Stimulated activated CD8-positive, alpha-beta memory T cell treated with anti-CD3 and anti-CD28 coated beads, Interleukin-4, amount 100 ng/mL, for 1 hour (primary cell): Measurements from ENCODE around the gene PTF1A.
"Not testable (repeated sequence)": the region's sequence is repeated elsewhere in the genome, so short reads cannot be mapped to it uniquely, and the experiment has no call there.

ENCODE experiments used
- DNase-seq, 2 donors: peaks; one replicate each; pipeline ENCODE4 v3.0.0-alpha.2; 2020; ENCODE audit warnings: low read depth in 2 of 2, low spot score in 1 of 2

Gene PTF1A

DNA sequence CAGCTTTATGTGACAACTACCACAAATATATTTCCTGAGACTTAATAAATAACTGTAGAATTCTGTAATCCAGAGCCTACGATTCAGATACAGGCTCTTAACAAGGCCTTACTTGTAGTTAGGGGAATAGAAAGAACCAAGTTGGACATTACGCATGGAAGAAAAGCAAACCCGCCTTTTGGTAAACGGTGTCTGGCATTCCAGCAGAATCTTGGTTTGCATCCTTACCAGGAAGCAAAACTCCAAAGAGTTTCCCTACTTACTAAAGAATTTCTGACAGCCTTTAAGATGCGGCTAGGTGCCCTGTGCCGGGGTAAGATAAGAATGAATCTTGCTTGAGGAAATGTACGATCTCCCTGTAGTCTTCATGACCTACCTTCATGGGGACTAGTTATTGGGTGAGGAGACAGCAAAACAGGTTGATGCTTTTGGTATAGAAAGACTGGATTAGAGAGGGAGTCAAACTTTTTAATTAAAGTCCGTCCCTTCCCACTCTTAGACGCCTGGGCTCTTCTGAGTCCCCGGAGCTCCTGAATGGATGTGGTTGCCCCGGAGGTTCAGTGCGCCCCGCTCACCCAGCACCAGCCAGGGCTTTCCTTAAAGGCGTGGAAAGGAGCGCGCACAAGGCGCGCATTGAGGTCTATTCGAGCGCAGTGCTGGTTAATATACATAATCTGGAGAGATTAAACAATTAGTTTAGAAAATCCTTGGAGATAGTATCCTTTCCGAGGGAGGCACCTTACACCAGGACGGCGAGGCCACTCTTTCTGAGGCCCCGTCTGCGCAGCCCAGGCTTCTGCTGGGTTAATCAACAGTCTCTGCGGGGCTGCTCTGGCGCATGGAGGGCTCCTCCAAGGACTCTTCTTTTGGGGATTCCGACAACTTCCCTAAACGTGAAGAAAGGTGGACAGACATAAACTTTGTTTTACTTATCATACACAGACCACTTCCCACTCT is 11.5 kb downstream of the PTF1A start:
- no peak for DNase-seq

- no peak for DNase-seq
These were observed 12.7 kb downstream of the PTF1A start for GRCh38 chr10:23204773-23205172.

DNA sequence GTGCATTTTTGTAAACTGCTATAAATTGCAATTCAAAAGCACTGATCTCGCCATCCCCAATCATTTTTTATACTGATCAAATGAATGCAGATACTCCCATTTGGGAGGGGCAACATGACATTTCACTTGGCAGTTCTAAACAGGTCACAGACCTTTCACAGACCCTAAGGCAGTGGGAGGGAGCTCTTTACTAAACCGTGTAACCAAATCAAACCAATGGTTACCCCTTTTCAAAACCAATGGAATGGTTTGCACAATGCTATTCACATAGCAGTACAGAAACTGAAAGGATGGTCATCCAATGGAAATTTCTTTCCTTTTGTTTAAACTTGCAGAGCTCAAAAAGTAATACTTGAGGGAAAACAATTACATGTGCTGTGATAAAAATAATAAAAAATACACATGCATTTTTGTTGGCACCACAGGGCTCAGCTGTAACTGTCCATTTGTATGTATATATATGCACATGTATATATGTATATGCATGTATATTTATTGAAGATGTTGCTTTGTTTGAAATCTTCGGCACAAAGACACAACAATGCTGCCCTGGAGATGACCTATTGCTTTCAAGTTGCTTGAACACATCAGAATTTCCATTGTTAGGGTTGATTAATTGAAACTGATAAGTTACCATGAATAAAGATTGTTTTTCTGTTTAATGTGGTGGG is 14.0 kb downstream of the PTF1A start:
- DNase-seq = no peak

GRCh38 chr10:23217471-23217870 is 25.4 kb downstream of the PTF1A start:
- no peak for DNase-seq

DNA sequence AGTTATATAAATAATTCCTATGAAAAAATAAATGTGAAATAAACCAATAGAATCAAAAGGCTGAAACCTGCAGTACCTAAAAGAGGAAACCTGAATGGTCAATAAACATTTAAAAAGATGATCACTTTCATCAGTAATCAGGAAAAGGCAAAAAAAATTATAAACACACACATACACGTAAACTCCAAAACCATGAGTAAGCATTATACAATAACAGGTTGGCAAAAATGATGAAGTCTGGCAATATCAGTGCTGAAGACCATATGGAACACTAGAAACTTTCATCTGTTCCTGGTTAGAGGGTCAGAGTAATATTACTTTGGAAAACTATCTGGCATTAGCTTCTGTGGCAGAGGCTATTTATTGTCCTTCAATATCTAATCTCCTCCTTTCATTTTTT is 38.5 kb downstream of the PTF1A start:
- no peak for DNase-seq

DNA sequence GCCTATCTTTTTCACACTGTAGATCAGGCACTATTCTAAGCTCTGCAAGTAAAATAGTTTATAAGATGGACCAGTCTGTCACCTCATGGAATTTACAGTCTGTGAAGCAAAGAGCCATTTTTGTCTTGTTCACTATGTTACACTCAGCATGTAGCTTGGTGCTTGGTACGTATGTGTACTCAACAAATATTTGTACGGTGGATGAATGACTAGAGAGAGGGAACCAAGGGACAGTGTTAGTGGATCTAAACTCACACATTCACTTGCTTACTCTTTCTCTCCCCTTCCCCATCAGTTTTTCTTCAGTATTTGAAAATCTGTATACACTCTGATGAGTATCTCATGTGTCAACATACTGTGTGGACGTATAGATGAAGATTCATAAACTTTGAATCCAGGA is 45.9 kb downstream of the PTF1A start:
- no peak for DNase-seq

DNA sequence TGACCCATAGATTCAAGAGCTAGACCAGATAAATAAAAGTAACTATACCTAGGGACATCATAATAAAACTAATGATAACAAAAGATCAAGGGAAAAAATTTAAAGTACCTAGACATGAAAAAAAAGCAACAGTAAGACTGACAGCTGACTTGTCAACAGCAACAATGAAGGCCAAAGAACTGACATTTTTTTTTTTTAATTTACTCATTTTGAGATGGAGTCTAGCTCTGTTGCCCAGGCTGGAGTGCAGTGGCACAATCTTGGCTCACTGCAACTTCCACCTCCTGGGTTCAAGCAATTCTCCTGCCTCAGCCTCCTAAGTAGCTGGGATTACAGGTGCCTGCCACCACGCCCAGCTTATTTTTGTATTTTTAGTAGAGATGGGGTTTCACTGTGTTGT is 49.7 kb downstream of the PTF1A start:
- DNase-seq = not testable (repeated sequence)
